Lung (tissue), 12 donors: Measurements from ENCODE around the gene FCRL6. TPM values are rescaled to one million over a fixed set of nuclear protein-coding genes. Genes with fewer than 3 reads are reported as not detected.

ENCODE experiments used
- ATAC-seq: fragments of 200-7000 bp; cut with Tn5 transposase; one replicate; pipeline ENCODE4 v1.9.1; 2020; ENCODE audit warnings: moderate number of reproducible peaks; ENCODE audit not compliant: insufficient read depth, low FRiP score
- DNase-seq, 3 donors: peaks; one replicate each; pipeline ENCODE4 v3.0.0-alpha.2; 2013 to 2017
- H3K27ac ChIP-seq, 2 donors: one replicate each; pipeline ENCODE4 v1.5.1; 2013; ENCODE audit warnings: mild to moderate bottlenecking in 2 of 2, moderate library complexity in 2 of 2, control low read depth in 1 of 2, inconsistent platforms in 1 of 2, low read depth in 1 of 2, low read length in 1 of 2
- H3K27me3 ChIP-seq, 3 donors: one replicate each; pipeline ENCODE4 v1.5.1; 2013; ENCODE audit warnings: low read length in 2 of 3; ENCODE audit not compliant: control insufficient read depth in 3 of 3, insufficient read depth in 3 of 3
- H3K36me3 ChIP-seq, 4 donors: one replicate each; pipeline ENCODE4 v1.5.1; 2013; ENCODE audit warnings: low read length in 4 of 4, mild to moderate bottlenecking in 1 of 4, moderate library complexity in 1 of 4; ENCODE audit not compliant: control insufficient read depth in 4 of 4, insufficient read depth in 4 of 4
- H3K4me1 ChIP-seq, 5 donors: one replicate each; pipeline ENCODE4 v1.5.1; 2013; ENCODE audit warnings: low read length in 5 of 5, mild to moderate bottlenecking in 2 of 5, moderate library complexity in 1 of 5; ENCODE audit not compliant: control insufficient read depth in 5 of 5, insufficient read depth in 5 of 5
- H3K4me3 ChIP-seq: one replicate; pipeline ENCODE4 v1.5.1; 2013; ENCODE audit warnings: mild to moderate bottlenecking, control low read depth, moderate library complexity
- H3K9ac ChIP-seq, 2 donors: one replicate each; pipeline ENCODE4 v1.5.1; 2013; ENCODE audit warnings: low read length in 2 of 2, control low read depth in 1 of 2; ENCODE audit not compliant: insufficient read depth in 1 of 2
- H3K9me3 ChIP-seq, 4 donors: one replicate each; pipeline ENCODE4 v1.5.1; 2013; ENCODE audit warnings: low read length in 3 of 4, mild to moderate bottlenecking in 1 of 4, moderate library complexity in 1 of 4; ENCODE audit not compliant: control insufficient read depth in 4 of 4, insufficient read depth in 3 of 4
- CTCF ChIP-seq: IDR thresholded peaks from 2 replicates; pipeline ENCODE4 v1.5.1; 2012; ENCODE audit warnings: mild to moderate bottlenecking; ENCODE audit errors: control extremely low read depth, extremely low read depth
- WGBS, 2 donors: extraction: QIAGEN DNeasy Blood & Tissue Kit; methylation state at CpG; one replicate each; pipeline ENCODE4 v1.1.7; 2013; 5-methylcytosine and 5-hydroxymethylcytosine counted together
- polyA plus RNA-seq, 2 donors: library from polyadenylated mRNA; stranded (reverse); fragments of 200-250 nt; gene quantifications; one replicate each; pipeline ENCODE4 v1.2.1, GENCODE V29; 2013
- total RNA-seq, 2 donors: library from RNA; depleted of rRNA in 1 of 2; stranded (reverse); fragments of >200 nt in 1 of 2; gene quantifications; one replicate each; pipeline ENCODE4 v1.2.1, GENCODE V29; 2014 to 2021
- donor health status: control.
- donor health status: control.
- donor health status: Bipolar disorder and iron deficiency.
- donor health status: healthy.
- donor health status: DM: yes; HTN: yes; CAD: no.

The FCRL6 gene
- total and polyA plus RNA-seq, 4 donors: 0.55 to 0.82 (median 0.71) TPM

GRCh38 chr1:159847231-159847630 lies 45.1 kb downstream of the FCRL6 start:
- H3K36me3 ChIP-seq: no peaks in the 10 kb centered on the region
- no peak overlapping the region for H3K27ac ChIP-seq
- H3K4me3 ChIP-seq: no peak overlapping the region
- no peak for TF ChIP-seq CTCF
- no peak overlapping the region for H3K9ac ChIP-seq
- H3K27me3 ChIP-seq: no peaks in the 10 kb centered on the region
- DNase-seq (no peak), ATAC-seq (no peak)
- no peaks in the 10 kb centered on the region for H3K4me1 ChIP-seq
- H3K9me3 ChIP-seq: no peaks in the 10 kb centered on the region
- 67 to 73% methylated on average over 4 of the region's 4 CpGs for WGBS, 2 donors

- H3K9ac ChIP-seq: no peak overlapping the region
- 57 to 99% methylated on average over 3 of the region's 3 CpGs for WGBS, 2 donors
Observed at GRCh38 chr1:159848326-159848725, 46.2 kb downstream of the FCRL6 start.

GRCh38 chr1:159849626-159850366 lies 47.6 kb downstream of the FCRL6 start:
- Histone ChIP-seq H3K27me3 (no peaks in the 10 kb centered on the region), H3K4me1 (peaks cover 0 to 10% (median 0%) of the 10 kb centered on the region in 5 donors), H3K27ac (no peak overlapping the region), H3K9ac (no peak overlapping the region), H3K4me3 (no peak overlapping the region), H3K9me3 (no peaks in the 10 kb centered on the region), H3K36me3 (no peaks in the 10 kb centered on the region)
- WGBS, 2 donors: 30 to 42% methylated on average over 2 of the region's 2 CpGs
- no peak for ATAC-seq
- TF ChIP-seq CTCF: no peak
- DNase-seq: no peak

More at GRCh38 chr1:159848326-159848725, 46.2 kb downstream of the FCRL6 start:
- no peak for DNase-seq
- Histone ChIP-seq H3K27ac (no peak overlapping the region), H3K36me3 (no peaks in the 10 kb centered on the region), H3K27me3 (no peaks in the 10 kb centered on the region), H3K4me3 (no peak overlapping the region), H3K4me1 (peaks cover 0 to 3% (median 0%) of the 10 kb centered on the region in 5 donors), H3K9me3 (no peaks in the 10 kb centered on the region)
- ATAC-seq: no peak
- no peak for TF ChIP-seq CTCF
